Mesenchymal stem cell (in vitro differentiated cells and primary cell): Measurements from ENCODE around the gene ENDOG.

ENCODE experiments used
- DNase-seq: peaks from one replicate; pipeline ENCODE4 v3.0.0-alpha.2; 2013
- H2AFZ ChIP-seq: one replicate; pipeline ENCODE4 v1.6.1; 2013; ENCODE audit warnings: low read depth, mild to moderate bottlenecking, control low read depth, inconsistent platforms, low read length, moderate library complexity
- H2AK5ac ChIP-seq: 2 replicates; pipeline ENCODE4 v1.6.1; 2013; ENCODE audit warnings: low read length, moderate library complexity, mild to moderate bottlenecking, inconsistent platforms; ENCODE audit not compliant: severe bottlenecking
- H2BK120ac ChIP-seq: one replicate; pipeline ENCODE4 v1.6.1; 2013; ENCODE audit warnings: low read depth, mild to moderate bottlenecking, inconsistent platforms, low read length, moderate library complexity
- H2BK12ac ChIP-seq, 2 experiments: one replicate each; pipeline ENCODE4 v1.6.1; 2013; ENCODE audit warnings: inconsistent platforms in 2 of 2, low read length in 2 of 2, mild to moderate bottlenecking in 2 of 2, moderate library complexity in 2 of 2, control low read depth in 1 of 2
- H2BK15ac ChIP-seq: one replicate; pipeline ENCODE4 v1.6.1; 2013; ENCODE audit warnings: mild to moderate bottlenecking, low read depth, inconsistent platforms; ENCODE audit not compliant: poor library complexity, severe bottlenecking
- H2BK5ac ChIP-seq: 2 replicates; pipeline ENCODE4 v1.6.1; 2013; ENCODE audit warnings: low read depth, mild to moderate bottlenecking, low read length, control low read depth, inconsistent platforms; ENCODE audit not compliant: poor library complexity, severe bottlenecking
- H3K14ac ChIP-seq, 2 experiments: one replicate each; pipeline ENCODE4 v1.6.1; 2013; ENCODE audit warnings: inconsistent platforms in 2 of 2, low read length in 2 of 2, control low read depth in 1 of 2, mild to moderate bottlenecking in 1 of 2, moderate library complexity in 1 of 2
- H3K18ac ChIP-seq, 2 experiments: one replicate each; pipeline ENCODE4 v1.6.1; 2013; ENCODE audit warnings: inconsistent platforms in 2 of 2, low read length in 2 of 2, control low read depth in 1 of 2, low read depth in 1 of 2, mild to moderate bottlenecking in 1 of 2
- H3K23ac ChIP-seq, 2 experiments: one replicate each; pipeline ENCODE4 v1.6.1; 2013; ENCODE audit warnings: inconsistent platforms in 2 of 2, low read length in 2 of 2, mild to moderate bottlenecking in 2 of 2, moderate library complexity in 2 of 2, control low read depth in 1 of 2
- H3K27ac ChIP-seq: 2 replicates; pipeline ENCODE4 v1.5.1; 2013; ENCODE audit warnings: mild to moderate bottlenecking, moderate library complexity, low read length, control low read depth, inconsistent platforms; ENCODE audit not compliant: poor library complexity, severe bottlenecking
- H3K27me3 ChIP-seq, 2 experiments: 2 replicates each; pipeline versions ENCODE4 v1.6.1 to v1.7.0; 2013; ENCODE audit warnings: low read length in 2 of 2, mild to moderate bottlenecking in 2 of 2, moderate library complexity in 2 of 2, control low read depth in 1 of 2, inconsistent platforms in 1 of 2; ENCODE audit not compliant: control insufficient read depth in 1 of 2, insufficient read depth in 1 of 2
- H3K36me3 ChIP-seq, 2 experiments: 2 replicates each; pipeline versions ENCODE4 v1.6.1 to v1.7.0; 2013; ENCODE audit warnings: low read length in 2 of 2, control low read depth in 1 of 2, inconsistent platforms in 1 of 2, low read depth in 1 of 2, mild to moderate bottlenecking in 1 of 2; ENCODE audit not compliant: insufficient read depth in 2 of 2, control insufficient read depth in 1 of 2
- H3K4ac ChIP-seq, 2 experiments: one replicate each; pipeline ENCODE4 v1.6.1; 2013; ENCODE audit warnings: inconsistent platforms in 2 of 2, low read length in 2 of 2, mild to moderate bottlenecking in 2 of 2, moderate library complexity in 2 of 2, control low read depth in 1 of 2, low read depth in 1 of 2
- H3K4me1 ChIP-seq: 2 replicates; pipeline ENCODE4 v1.6.1; 2013; ENCODE audit warnings: low read depth, low read length, control low read depth; ENCODE audit not compliant: control insufficient read depth, insufficient read depth
- H3K4me2 ChIP-seq: 2 replicates; pipeline ENCODE4 v1.6.1; 2013; ENCODE audit warnings: low read length, mild to moderate bottlenecking, inconsistent platforms; ENCODE audit not compliant: poor library complexity, severe bottlenecking
- H3K4me3 ChIP-seq, 2 experiments: 2 replicates each; pipeline versions ENCODE4 v1.5.1 to v1.7.0; 2013; ENCODE audit warnings: low read length in 2 of 2, mild to moderate bottlenecking in 2 of 2, control low read depth in 1 of 2, low read depth in 1 of 2; ENCODE audit not compliant: insufficient read depth in 1 of 2
- H3K79me1 ChIP-seq: replicated peaks from 2 replicates; pipeline ENCODE4 v1.6.1; 2013; ENCODE audit warnings: mild to moderate bottlenecking, control low read depth, low read length, inconsistent platforms; ENCODE audit not compliant: poor library complexity, severe bottlenecking
- H3K9ac ChIP-seq: 2 replicates; pipeline ENCODE4 v1.7.0; 2013; ENCODE audit warnings: mild to moderate bottlenecking, low read length, moderate library complexity
- H3K9me3 ChIP-seq: 2 replicates; pipeline ENCODE4 v1.7.0; 2013; ENCODE audit warnings: mild to moderate bottlenecking, low read length; ENCODE audit not compliant: control insufficient read depth
- H4K8ac ChIP-seq: one replicate; pipeline ENCODE4 v1.6.1; 2013; ENCODE audit warnings: inconsistent platforms, mild to moderate bottlenecking, low read length, moderate library complexity
- H4K91ac ChIP-seq: one replicate; pipeline ENCODE4 v1.6.1; 2013; ENCODE audit warnings: mild to moderate bottlenecking, low read length, inconsistent platforms
- WGBS: methylation state at CpG from one replicate; pipeline ENCODE4 v1.1.7; 2013; ENCODE audit warnings: mixed read lengths; 5-methylcytosine and 5-hydroxymethylcytosine counted together

ENDOG gene

DNA sequence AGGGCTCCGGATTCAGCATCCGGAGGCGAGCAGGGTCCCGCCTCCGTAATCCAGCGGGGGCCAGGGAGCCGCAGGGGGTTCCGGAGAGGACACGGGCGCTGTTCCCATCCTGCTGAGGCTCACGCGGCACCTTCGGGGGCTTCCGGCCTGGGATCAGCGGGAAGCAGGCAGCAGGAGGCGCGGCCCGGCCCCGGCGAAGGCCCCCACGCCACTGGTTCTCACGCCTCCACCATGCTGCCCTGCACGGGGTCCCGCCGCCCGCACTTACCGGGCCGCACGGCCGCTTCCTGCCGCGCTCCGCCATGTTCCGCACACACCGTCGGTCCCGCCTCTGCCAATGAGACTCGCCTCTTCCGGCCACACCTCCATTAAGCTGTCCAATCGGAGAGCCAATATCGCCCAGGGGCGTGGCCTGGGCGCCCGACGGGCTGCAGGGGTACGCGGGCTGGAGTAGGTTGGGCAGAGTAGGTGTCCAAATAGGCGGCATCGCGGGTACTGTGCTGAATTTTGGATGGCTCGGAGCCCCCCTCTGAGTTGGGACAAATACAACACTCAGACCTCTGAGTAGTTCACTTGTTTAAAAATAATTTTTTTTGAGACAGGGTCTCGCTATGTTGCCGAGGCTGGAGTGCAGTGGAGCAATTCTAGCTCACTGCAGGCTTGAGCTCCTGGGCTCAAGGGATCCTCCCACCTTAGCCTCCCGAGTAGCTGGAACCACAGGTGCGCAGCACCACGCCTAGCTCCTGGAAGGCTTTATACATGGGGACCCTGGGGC, 11.4 kb downstream of the ENDOG start, which contains the start of gene SPOUT1:
Gene SPOUT1, minus strand, starts transcription at position 318 of the 775 bp plus-strand sequence. Its CDS starts 14 bp downstream, at position 304.
- Histone ChIP-seq H2BK5ac (peak within 1 kb of the TSS; percentile 47), H3K4me3 (peak within 1 kb of the TSS; percentile 92 to 93), H2AFZ (peak within 1 kb of the TSS; percentile 57), H4K8ac (peak within 1 kb of the TSS; percentile 47), H3K18ac (peak within 1 kb of the TSS; percentile 45 to 96), H2AK5ac (no peak within 1 kb of the TSS), H3K79me1 (peaks cover 20% of the 10 kb centered on the region), H3K36me3 (peaks cover 40 to 44% of the 10 kb centered on the region in 2 experiments), H3K9me3 (no peaks in the 10 kb centered on the region), H2BK12ac (no peak within 1 kb of the TSS), H3K23ac (peak within 1 kb of the TSS in 1 of 2 experiments; percentile 94), H3K14ac (peak within 1 kb of the TSS in 1 of 2 experiments; percentile 91), H3K4me2 (peak within 1 kb of the TSS; percentile 97), H4K91ac (peak within 1 kb of the TSS; percentile 81), H2BK120ac (peak within 1 kb of the TSS; percentile 76), H3K27me3 (no peaks in the 10 kb centered on the region), H3K4ac (peak within 1 kb of the TSS; percentile 71 to 85), H3K9ac (peak within 1 kb of the TSS; percentile 92), H2BK15ac (peak within 1 kb of the TSS; percentile 60), H3K27ac (peak within 1 kb of the TSS; percentile 37), H3K4me1 (peaks cover 10% of the 10 kb centered on the region)
- WGBS: 4% methylated on average over 50 of the region's 56 CpGs
- DNase-seq: peak; percentile 91

DNA sequence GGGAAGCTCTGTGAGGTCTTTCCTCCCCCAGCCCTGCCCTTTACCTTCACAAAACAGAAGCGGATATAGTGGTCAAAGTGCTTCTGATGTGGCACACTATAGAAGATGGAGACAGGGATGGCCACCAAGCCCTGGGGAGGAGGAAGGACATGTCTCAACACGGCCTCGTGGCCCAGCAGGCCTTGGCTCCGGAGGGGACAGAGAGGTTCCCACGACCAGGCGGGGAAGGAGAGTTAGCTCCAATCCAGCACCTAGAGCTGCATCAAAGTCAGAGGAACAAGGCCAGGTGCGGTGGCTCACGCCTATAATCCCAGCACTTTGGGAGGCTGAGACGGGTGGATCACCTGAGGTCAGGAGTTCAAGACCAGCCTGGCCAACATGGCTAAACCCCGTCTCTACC, 15.4 kb downstream of the ENDOG start:
- Histone ChIP-seq H2BK12ac (no peak overlapping the region), H3K9me3 (no peaks in the 10 kb centered on the region), H3K9ac (no peak overlapping the region), H4K91ac (no peak overlapping the region), H3K4me1 (peaks cover 12% of the 10 kb centered on the region), H3K4ac (no peak overlapping the region), H3K36me3 (peaks cover 24 to 39% of the 10 kb centered on the region in 2 experiments), H3K79me1 (peaks cover 9% of the 10 kb centered on the region), H3K27ac (no peak overlapping the region), H3K14ac (no peak overlapping the region), H3K4me2 (no peak overlapping the region), H3K18ac (no peak overlapping the region), H4K8ac (no peak overlapping the region), H2AK5ac (no peak overlapping the region), H3K4me3 (no peak overlapping the region), H2AFZ (no peak overlapping the region), H2BK120ac (no peak overlapping the region), H3K23ac (no peak overlapping the region), H2BK5ac (no peak overlapping the region), H3K27me3 (no peaks in the 10 kb centered on the region), H2BK15ac (no peak overlapping the region)
- WGBS: 94% methylated on average over 10 of the region's 10 CpGs
- DNase-seq: no peak

DNA sequence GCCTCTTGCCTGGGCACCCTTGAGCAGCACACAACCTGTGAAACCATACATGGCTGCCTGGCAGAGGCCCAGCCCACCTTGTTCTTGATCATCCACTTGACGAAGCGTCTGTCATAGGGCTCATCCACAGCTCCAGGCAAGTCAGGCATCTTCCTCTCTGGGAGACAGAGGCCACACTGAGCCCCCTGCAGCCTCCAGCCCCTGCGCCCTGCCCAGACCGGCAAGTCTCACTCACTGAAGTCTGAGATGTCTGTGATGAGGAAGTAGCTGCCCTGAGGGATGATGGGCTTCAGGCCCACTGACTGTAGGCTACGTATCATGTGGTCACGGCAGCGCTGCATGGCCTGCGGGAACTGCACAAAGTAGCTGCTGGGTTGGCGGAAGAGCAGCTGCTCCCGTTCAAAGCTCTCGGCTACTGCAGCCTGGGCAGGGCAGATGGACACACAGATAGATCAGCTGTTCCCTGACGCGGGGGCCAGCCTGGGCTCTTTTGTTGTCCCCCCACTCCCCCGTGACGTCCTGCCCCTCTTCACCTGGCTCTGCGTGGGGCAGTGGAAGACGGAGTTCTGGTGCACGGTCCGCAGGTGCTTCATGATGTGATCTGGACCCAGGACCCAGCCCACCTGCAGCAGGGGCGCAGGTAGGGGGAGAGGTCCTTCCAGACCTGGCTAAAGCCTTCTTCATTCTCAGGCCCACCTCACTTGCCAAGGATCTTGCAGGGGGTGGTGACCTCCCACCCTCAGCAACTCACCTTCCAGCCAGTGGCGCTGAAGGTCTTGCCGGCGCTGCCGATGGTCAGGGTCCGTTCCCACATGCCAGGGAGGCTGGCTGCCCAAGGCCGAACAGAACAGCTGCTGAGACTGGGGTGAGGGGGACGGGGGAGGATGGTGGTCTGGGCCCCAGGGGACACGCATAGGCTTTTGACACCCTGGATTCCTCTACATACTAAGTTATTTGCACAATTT, 17.2 kb downstream of the ENDOG start:
- Histone ChIP-seq H2BK5ac (no peak overlapping the region), H3K4me2 (no peak overlapping the region), H3K27me3 (no peaks in the 10 kb centered on the region), H3K4me3 (no peak overlapping the region), H4K8ac (no peak overlapping the region), H3K9ac (no peak overlapping the region), H3K9me3 (no peaks in the 10 kb centered on the region), H2BK120ac (no peak overlapping the region), H4K91ac (no peak overlapping the region), H2BK15ac (no peak overlapping the region), H3K18ac (no peak overlapping the region), H3K14ac (no peak overlapping the region), H2BK12ac (no peak overlapping the region), H2AK5ac (no peak overlapping the region), H3K4me1 (peaks cover 5% of the 10 kb centered on the region), H3K79me1 (peaks cover 2% of the 10 kb centered on the region), H3K23ac (no peak overlapping the region), H3K4ac (no peak overlapping the region), H3K27ac (no peak overlapping the region), H3K36me3 (peaks cover 24 to 39% of the 10 kb centered on the region in 2 experiments), H2AFZ (no peak overlapping the region)
- no peak for DNase-seq
- 97% methylated on average over 28 of the region's 28 CpGs for WGBS
